GM10266 (cell line): ENCODE measurements around the gene PAQR8.
"Not testable (repeated sequence)": the region's sequence is repeated elsewhere in the genome, so short reads cannot be mapped to it uniquely, and the experiment has no call there.

Source experiments
- DNase-seq: peaks from one replicate; pipeline ENCODE4 v3.0.0; 2012; ENCODE audit errors: extremely low spot score
- CTCF ChIP-seq: IDR thresholded peaks from 2 replicates; pipeline ENCODE4 v1.5.1; 2012; ENCODE audit warnings: mild to moderate bottlenecking, low read depth; ENCODE audit not compliant: control insufficient read depth, insufficient read depth; ENCODE audit errors: missing control alignments

The PAQR8 gene

GRCh38 chr6:52424513-52424912 lies 62.6 kb downstream of the PAQR8 start:
- no peak for DNase-seq
- no peak for TF ChIP-seq CTCF

GRCh38 chr6:52426667-52427066 lies 64.7 kb downstream of the PAQR8 start:
- TF ChIP-seq CTCF: no peak
- DNase-seq: no peak

- not testable (repeated sequence) for DNase-seq
These were observed 71.3 kb downstream of the PAQR8 start for GRCh38 chr6:52433294-52433693.

GRCh38 chr6:52435345-52435744 lies 73.4 kb downstream of the PAQR8 start:
- TF ChIP-seq CTCF: no peak
- DNase-seq: no peak

- DNase-seq: no peak
- TF ChIP-seq CTCF: no peak
These were observed 77.0 kb downstream of the PAQR8 start for GRCh38 chr6:52438926-52439325.

GRCh38 chr6:52454556-52454955 lies 92.6 kb downstream of the PAQR8 start:
- no peak for DNase-seq
- TF ChIP-seq CTCF: no peak

GRCh38 chr6:52457096-52457495 lies 95.1 kb downstream of the PAQR8 start:
- TF ChIP-seq CTCF: no peak
- no peak for DNase-seq
